ENCODE results near the gene CRISPLD2.

CRISPLD2 gene

GRCh38 chr16:84890427-84890826 is 70.6 kb downstream of the CRISPLD2 start:
- Histone ChIP-seq H3K4me1 (ENCODE audit: insufficient read depth, low read length) (peaks cover 9% of the 10 kb centered on the region), H3K4me3 (ENCODE audit: low read length) (no peak overlapping the region), H3K27ac (ENCODE audit: low read depth, low read length) (no peak overlapping the region), H3K9ac (ENCODE audit: low read depth, low read length) (no peak overlapping the region), H3K9me3 (ENCODE audit: insufficient read depth, low read depth, low read length) (no peaks in the 10 kb centered on the region), H3K27me3 (ENCODE audit: insufficient read depth, low read length) (no peaks in the 10 kb centered on the region), H3K36me3 (ENCODE audit: insufficient read depth, low read length) (no peaks in the 10 kb centered on the region)
- WGBS: 92% methylated on average over 9 of the region's 9 CpGs

- WGBS: 93% methylated on average over 16 of the region's 17 CpGs
- no peaks in the 10 kb centered on the region for H3K36me3 ChIP-seq (ENCODE audit: insufficient read depth, low read length)
- H3K4me1 ChIP-seq (ENCODE audit: insufficient read depth, low read length): peaks cover 6% of the 10 kb centered on the region; the same call in 1 of the 2 replicates
These were observed 71.5 kb downstream of the CRISPLD2 start for GRCh38 chr16:84891149-84891795.

GRCh38 chr16:84892097-84892496 is 72.3 kb downstream of the CRISPLD2 start:
- no peak overlapping the region for H3K27ac ChIP-seq (ENCODE audit: low read depth, low read length)
- H3K4me1 ChIP-seq (ENCODE audit: insufficient read depth, low read length): peaks cover 1% of the 10 kb centered on the region; the same call in 1 of the 2 replicates

More at GRCh38 chr16:84891149-84891795, 71.5 kb downstream of the CRISPLD2 start:
- Histone ChIP-seq H3K27me3 (ENCODE audit: insufficient read depth, low read length) (no peaks in the 10 kb centered on the region), H3K9me3 (ENCODE audit: insufficient read depth, low read depth, low read length) (no peaks in the 10 kb centered on the region), H3K4me3 (ENCODE audit: low read length) (no peak overlapping the region), H3K9ac (ENCODE audit: low read depth, low read length) (no peak overlapping the region), H3K27ac (ENCODE audit: low read depth, low read length) (no peak overlapping the region)

GRCh38 chr16:84893467-84893848 is 73.7 kb downstream of the CRISPLD2 start:
- Histone ChIP-seq H3K4me3 (ENCODE audit: low read length) (no peak overlapping the region), H3K9me3 (ENCODE audit: insufficient read depth, low read depth, low read length) (no peaks in the 10 kb centered on the region), H3K27ac (ENCODE audit: low read depth, low read length) (no peak overlapping the region), H3K27me3 (ENCODE audit: insufficient read depth, low read length) (no peaks in the 10 kb centered on the region), H3K36me3 (ENCODE audit: insufficient read depth, low read length) (no peaks in the 10 kb centered on the region), H3K9ac (ENCODE audit: low read depth, low read length) (no peak overlapping the region), H3K4me1 (ENCODE audit: insufficient read depth, low read length) (no peaks in the 10 kb centered on the region)
- WGBS: 95% methylated on average over 3 of the region's 3 CpGs

More at GRCh38 chr16:84892097-84892496, 72.3 kb downstream of the CRISPLD2 start:
- Histone ChIP-seq H3K9ac (ENCODE audit: low read depth, low read length) (no peak overlapping the region), H3K9me3 (ENCODE audit: insufficient read depth, low read depth, low read length) (no peaks in the 10 kb centered on the region), H3K27me3 (ENCODE audit: insufficient read depth, low read length) (no peaks in the 10 kb centered on the region), H3K36me3 (ENCODE audit: insufficient read depth, low read length) (no peaks in the 10 kb centered on the region), H3K4me3 (ENCODE audit: low read length) (no peak overlapping the region)
- 93% methylated on average over 10 of the region's 10 CpGs for WGBS

- no peak overlapping the region for H3K27ac ChIP-seq (ENCODE audit: low read depth, low read length)
- 92% methylated on average over 10 of the region's 12 CpGs for WGBS
- H3K4me3 ChIP-seq (ENCODE audit: low read length): no peak overlapping the region
These were observed 74.2 kb downstream of the CRISPLD2 start for GRCh38 chr16:84893849-84894599.

GRCh38 chr16:84895016-84895415 is 75.2 kb downstream of the CRISPLD2 start:
- no peaks in the 10 kb centered on the region for H3K36me3 ChIP-seq (ENCODE audit: insufficient read depth, low read length)
- no peak overlapping the region for H3K4me3 ChIP-seq (ENCODE audit: low read length)
- H3K27me3 ChIP-seq (ENCODE audit: insufficient read depth, low read length): no peaks in the 10 kb centered on the region
- no peaks in the 10 kb centered on the region for H3K4me1 ChIP-seq (ENCODE audit: insufficient read depth, low read length)
- WGBS: 82% methylated on average over 6 of the region's 6 CpGs
- no peaks in the 10 kb centered on the region for H3K9me3 ChIP-seq (ENCODE audit: insufficient read depth, low read depth, low read length)
- no peak overlapping the region for H3K9ac ChIP-seq (ENCODE audit: low read depth, low read length)
- H3K27ac ChIP-seq (ENCODE audit: low read depth, low read length): no peak overlapping the region

More at GRCh38 chr16:84893849-84894599, 74.2 kb downstream of the CRISPLD2 start:
- Histone ChIP-seq H3K9ac (ENCODE audit: low read depth, low read length) (no peak overlapping the region), H3K9me3 (ENCODE audit: insufficient read depth, low read depth, low read length) (no peaks in the 10 kb centered on the region), H3K27me3 (ENCODE audit: insufficient read depth, low read length) (no peaks in the 10 kb centered on the region), H3K4me1 (ENCODE audit: insufficient read depth, low read length) (no peaks in the 10 kb centered on the region), H3K36me3 (ENCODE audit: insufficient read depth, low read length) (no peaks in the 10 kb centered on the region)

- WGBS: 94% methylated on average over 9 of the region's 9 CpGs
- Histone ChIP-seq H3K9ac (ENCODE audit: low read depth, low read length) (no peak overlapping the region), H3K27me3 (ENCODE audit: insufficient read depth, low read length) (no peaks in the 10 kb centered on the region), H3K4me3 (ENCODE audit: low read length) (no peak overlapping the region), H3K4me1 (ENCODE audit: insufficient read depth, low read length) (no peaks in the 10 kb centered on the region), H3K27ac (ENCODE audit: low read depth, low read length) (no peak overlapping the region), H3K36me3 (ENCODE audit: insufficient read depth, low read length) (no peaks in the 10 kb centered on the region), H3K9me3 (ENCODE audit: insufficient read depth, low read depth, low read length) (no peaks in the 10 kb centered on the region)
These were observed 77.1 kb downstream of the CRISPLD2 start for GRCh38 chr16:84896847-84897246.

GRCh38 chr16:84897911-84898377 is 78.2 kb downstream of the CRISPLD2 start:
- no peaks in the 10 kb centered on the region for H3K36me3 ChIP-seq (ENCODE audit: insufficient read depth, low read length)
- no peak overlapping the region for H3K4me3 ChIP-seq (ENCODE audit: low read length)
- 90% methylated on average over 15 of the region's 15 CpGs for WGBS
- H3K4me1 ChIP-seq (ENCODE audit: insufficient read depth, low read length): no peaks in the 10 kb centered on the region
- H3K9ac ChIP-seq (ENCODE audit: low read depth, low read length): no peak overlapping the region
- no peaks in the 10 kb centered on the region for H3K9me3 ChIP-seq (ENCODE audit: insufficient read depth, low read depth, low read length)
- H3K27ac ChIP-seq (ENCODE audit: low read depth, low read length): no peak overlapping the region
- H3K27me3 ChIP-seq (ENCODE audit: insufficient read depth, low read length): no peaks in the 10 kb centered on the region

- Histone ChIP-seq H3K4me1 (ENCODE audit: insufficient read depth, low read length) (no peaks in the 10 kb centered on the region), H3K4me3 (ENCODE audit: low read length) (no peak overlapping the region), H3K36me3 (ENCODE audit: insufficient read depth, low read length) (no peaks in the 10 kb centered on the region), H3K9me3 (ENCODE audit: insufficient read depth, low read depth, low read length) (no peaks in the 10 kb centered on the region), H3K27ac (ENCODE audit: low read depth, low read length) (no peak overlapping the region), H3K9ac (ENCODE audit: low read depth, low read length) (no peak overlapping the region), H3K27me3 (ENCODE audit: insufficient read depth, low read length) (no peaks in the 10 kb centered on the region)
- 70% methylated on average over 2 of the region's 2 CpGs for WGBS
These were observed 78.7 kb downstream of the CRISPLD2 start for GRCh38 chr16:84898447-84898846.

GRCh38 chr16:84899414-84899813 is 79.6 kb downstream of the CRISPLD2 start:
- no peak overlapping the region for H3K27ac ChIP-seq (ENCODE audit: low read depth, low read length)
- H3K9ac ChIP-seq (ENCODE audit: low read depth, low read length): no peak overlapping the region
- no peak overlapping the region for H3K4me3 ChIP-seq (ENCODE audit: low read length)
- H3K4me1 ChIP-seq (ENCODE audit: insufficient read depth, low read length): no peaks in the 10 kb centered on the region
- no peaks in the 10 kb centered on the region for H3K36me3 ChIP-seq (ENCODE audit: insufficient read depth, low read length)
- H3K27me3 ChIP-seq (ENCODE audit: insufficient read depth, low read length): no peaks in the 10 kb centered on the region
- whole genome bisulfite sequencing: 93% methylated on average over 6 of the region's 8 CpGs
- H3K9me3 ChIP-seq (ENCODE audit: insufficient read depth, low read depth, low read length): no peaks in the 10 kb centered on the region

GRCh38 chr16:84905965-84906460 is 86.2 kb downstream of the CRISPLD2 start:
- Histone ChIP-seq H3K27me3 (ENCODE audit: insufficient read depth, low read length) (no peaks in the 10 kb centered on the region), H3K4me3 (ENCODE audit: low read length) (no peak overlapping the region), H3K9me3 (ENCODE audit: insufficient read depth, low read depth, low read length) (no peaks in the 10 kb centered on the region), H3K9ac (ENCODE audit: low read depth, low read length) (no peak overlapping the region), H3K27ac (ENCODE audit: low read depth, low read length) (no peak overlapping the region), H3K4me1 (ENCODE audit: insufficient read depth, low read length) (no peaks in the 10 kb centered on the region), H3K36me3 (ENCODE audit: insufficient read depth, low read length) (no peaks in the 10 kb centered on the region)
- WGBS: 89% methylated on average over 9 of the region's 9 CpGs
